K562 (cell line): Measurements from ENCODE around the gene RERE. TPM values are rescaled to one million over a fixed set of nuclear protein-coding genes. Genes with fewer than 3 reads are reported as not detected.
A peak's percentile ranks its signal among the peaks of the same experiment; 100 is the strongest.

Experiments
- POLR2G ChIP-seq: fragments of 200-400 bp; formaldehyde crosslinking; IDR thresholded peaks from 2 replicates; pipeline ENCODE4 v1.6.1; 2017; ENCODE audit warnings: low read depth, mild to moderate bottlenecking, antibody characterized with exemption, low read length, moderate library complexity
- TEAD1 ChIP-seq, 2 experiments: fragments of 450-650 bp in 1 of 2; sonication (generic) in 1 of 2; formaldehyde crosslinking; IDR thresholded peaks; 2 replicates each; pipeline versions ENCODE4 v1.4.0 to v1.8.0; 2020 to 2022; ENCODE audit warnings: mild to moderate bottlenecking in 2 of 2, missing genetic modification reagents in 1 of 2
- XRCC5 ChIP-seq: fragments of 200-400 bp; formaldehyde crosslinking; IDR thresholded peaks from 2 replicates; pipeline ENCODE4 v1.6.1; 2017; ENCODE audit warnings: low read depth, mild to moderate bottlenecking, low read length
- ZNF384 ChIP-seq: IDR thresholded peaks from 2 replicates; pipeline ENCODE4 v1.6.1; 2012; ENCODE audit warnings: low read depth, low read length, improper control_type of control experiment
- ZNF766 ChIP-seq: fragments of 200-800 bp; sonication (Bioruptor generic); conservative IDR thresholded peaks from 2 replicates; pipeline ENCODE4 v1.6.1; 2016; ENCODE audit warnings: missing genetic modification characterization, missing compliant biosample characterization
- polyA plus RNA-seq, 8 experiments: library from polyadenylated mRNA; depleted of rRNA in 4 of 8; stranded (reverse) in 5 of 8; unstranded in 3 of 8; fragments of >200 nt; fragmentation: Nextera tagmentation in 2 of 8; fragmentation: Illumina TruSeq in 1 of 8; extraction: Ambion mirVana in 2 of 8; extraction: Trizol in 1 of 8; gene quantifications; 2 replicates each; pipeline versions ENCODE4 v1.2.1 to v1.2.3, GENCODE V29; 2011 to 2014; ENCODE audit warnings: inconsistent platforms in 1 of 8, missing spikeins in 1 of 8
- total RNA-seq, 7 experiments: library from RNA; depleted of rRNA in 6 of 7; stranded (reverse); fragments of >200 nt in 6 of 7; fragmentation: Illumina TruSeq in 2 of 7; extraction: Trizol in 2 of 7; gene quantifications; 2 replicates each; pipeline versions ENCODE4 v1.2.1 to v1.2.3, GENCODE V29; 2011 to 2021; ENCODE audit warnings: low replicate concordance in 1 of 7
- TF ChIP-seq, protein P1 (sequence below): fragments of 250-450 bp; sonication (Bioruptor Pico); IDR thresholded peaks from 2 replicates; pipeline ENCODE4 v1.5.0; 2020; ENCODE audit warnings: mild to moderate bottlenecking, borderline replicate concordance
- TF ChIP-seq, protein P2 (sequence below): fragments of 450-650 bp; formaldehyde crosslinking; IDR thresholded peaks from 2 replicates; pipeline ENCODE4 v1.4.0; 2020; ENCODE audit warnings: mild to moderate bottlenecking, moderate library complexity
- TF ChIP-seq, protein P3 (sequence below), 3 experiments: IDR thresholded peaks in 2 of 3; conservative IDR thresholded peaks in 1 of 3; 2 replicates each; pipeline ENCODE4 v1.5.1; 2011 to 2012; ENCODE audit warnings: low read length in 3 of 3, mild to moderate bottlenecking in 3 of 3, control low read depth in 2 of 3, improper control_type of control experiment in 1 of 3, inconsistent platforms in 1 of 3, low read depth in 1 of 3, mixed read lengths in 1 of 3, moderate library complexity in 1 of 3; ENCODE audit not compliant: insufficient read depth in 2 of 3

RERE gene
- total and polyA plus RNA-seq, 9 of the 15 experiments (the other 6 are each of a cell fraction or from before 2014, with no cell fraction given): 3.0 to 51.5 (median 13.4) TPM

DNA sequence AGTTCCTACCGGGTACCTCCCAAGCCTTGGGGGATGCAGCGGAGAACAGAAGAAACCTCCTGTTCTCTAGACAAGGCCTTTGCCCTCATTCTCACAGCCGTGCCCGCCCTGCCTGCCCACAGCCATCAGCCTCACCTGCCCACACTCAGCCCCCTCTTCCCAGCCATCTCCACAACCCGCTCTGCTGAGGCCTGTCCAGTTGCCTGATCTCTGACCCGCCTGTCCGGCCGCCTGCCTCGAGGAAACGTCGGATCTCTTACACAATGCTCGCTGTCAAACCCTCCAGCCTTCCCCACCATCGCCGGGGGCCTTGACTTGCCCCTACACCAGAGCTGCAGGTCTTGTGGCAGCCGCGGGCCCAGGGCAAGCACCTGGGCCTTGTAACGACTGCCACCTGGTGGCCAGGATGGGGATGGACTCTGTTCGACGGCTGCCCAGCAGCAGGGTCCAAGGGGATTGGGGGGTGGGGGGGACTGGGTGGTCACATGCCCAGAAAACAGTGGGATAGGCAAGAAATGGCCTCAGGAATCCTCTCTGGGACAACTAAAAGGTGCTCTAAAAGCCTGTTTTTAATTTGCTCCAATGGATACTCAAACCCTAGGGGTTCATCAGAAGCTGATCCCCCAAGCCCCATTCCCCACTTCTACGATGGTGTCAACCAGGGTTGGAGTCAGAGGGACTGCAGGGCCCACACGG lies 468.5 kb downstream of the RERE start (continued):
- TF ChIP-seq, protein P1, sequence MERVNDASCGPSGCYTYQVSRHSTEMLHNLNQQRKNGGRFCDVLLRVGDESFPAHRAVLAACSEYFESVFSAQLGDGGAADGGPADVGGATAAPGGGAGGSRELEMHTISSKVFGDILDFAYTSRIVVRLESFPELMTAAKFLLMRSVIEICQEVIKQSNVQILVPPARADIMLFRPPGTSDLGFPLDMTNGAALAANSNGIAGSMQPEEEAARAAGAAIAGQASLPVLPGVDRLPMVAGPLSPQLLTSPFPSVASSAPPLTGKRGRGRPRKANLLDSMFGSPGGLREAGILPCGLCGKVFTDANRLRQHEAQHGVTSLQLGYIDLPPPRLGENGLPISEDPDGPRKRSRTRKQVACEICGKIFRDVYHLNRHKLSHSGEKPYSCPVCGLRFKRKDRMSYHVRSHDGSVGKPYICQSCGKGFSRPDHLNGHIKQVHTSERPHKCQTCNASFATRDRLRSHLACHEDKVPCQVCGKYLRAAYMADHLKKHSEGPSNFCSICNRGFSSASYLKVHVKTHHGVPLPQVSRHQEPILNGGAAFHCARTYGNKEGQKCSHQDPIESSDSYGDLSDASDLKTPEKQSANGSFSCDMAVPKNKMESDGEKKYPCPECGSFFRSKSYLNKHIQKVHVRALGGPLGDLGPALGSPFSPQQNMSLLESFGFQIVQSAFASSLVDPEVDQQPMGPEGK: no peak
- no peak for TF ChIP-seq ZNF766 (CRISPR knock-in tag)
- TF ChIP-seq POLR2G: peak; percentile 58
- 0 out of 4 replicates have a peak, but pooled peaks of 1 of the 2 experiments have one; percentile 51 for TF ChIP-seq TEAD1 (CRISPR knock-in tag; IDR thresholded peaks at IDR 0.05)
- TF ChIP-seq, protein P2, sequence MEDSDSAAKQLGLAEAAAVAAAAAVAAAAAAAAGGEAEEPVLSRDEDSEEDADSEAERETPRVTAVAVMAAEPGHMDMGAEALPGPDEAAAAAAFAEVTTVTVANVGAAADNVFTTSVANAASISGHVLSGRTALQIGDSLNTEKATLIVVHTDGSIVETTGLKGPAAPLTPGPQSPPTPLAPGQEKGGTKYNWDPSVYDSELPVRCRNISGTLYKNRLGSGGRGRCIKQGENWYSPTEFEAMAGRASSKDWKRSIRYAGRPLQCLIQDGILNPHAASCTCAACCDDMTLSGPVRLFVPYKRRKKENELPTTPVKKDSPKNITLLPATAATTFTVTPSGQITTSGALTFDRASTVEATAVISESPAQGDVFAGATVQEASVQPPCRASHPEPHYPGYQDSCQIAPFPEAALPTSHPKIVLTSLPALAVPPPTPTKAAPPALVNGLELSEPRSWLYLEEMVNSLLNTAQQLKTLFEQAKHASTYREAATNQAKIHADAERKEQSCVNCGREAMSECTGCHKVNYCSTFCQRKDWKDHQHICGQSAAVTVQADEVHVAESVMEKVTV (CRISPR knock-in tag): peak; percentile 88
- 0 out of 2 replicates have a peak, but pooled peaks have one; percentile 42 for TF ChIP-seq XRCC5
- TF ChIP-seq, protein P3, sequence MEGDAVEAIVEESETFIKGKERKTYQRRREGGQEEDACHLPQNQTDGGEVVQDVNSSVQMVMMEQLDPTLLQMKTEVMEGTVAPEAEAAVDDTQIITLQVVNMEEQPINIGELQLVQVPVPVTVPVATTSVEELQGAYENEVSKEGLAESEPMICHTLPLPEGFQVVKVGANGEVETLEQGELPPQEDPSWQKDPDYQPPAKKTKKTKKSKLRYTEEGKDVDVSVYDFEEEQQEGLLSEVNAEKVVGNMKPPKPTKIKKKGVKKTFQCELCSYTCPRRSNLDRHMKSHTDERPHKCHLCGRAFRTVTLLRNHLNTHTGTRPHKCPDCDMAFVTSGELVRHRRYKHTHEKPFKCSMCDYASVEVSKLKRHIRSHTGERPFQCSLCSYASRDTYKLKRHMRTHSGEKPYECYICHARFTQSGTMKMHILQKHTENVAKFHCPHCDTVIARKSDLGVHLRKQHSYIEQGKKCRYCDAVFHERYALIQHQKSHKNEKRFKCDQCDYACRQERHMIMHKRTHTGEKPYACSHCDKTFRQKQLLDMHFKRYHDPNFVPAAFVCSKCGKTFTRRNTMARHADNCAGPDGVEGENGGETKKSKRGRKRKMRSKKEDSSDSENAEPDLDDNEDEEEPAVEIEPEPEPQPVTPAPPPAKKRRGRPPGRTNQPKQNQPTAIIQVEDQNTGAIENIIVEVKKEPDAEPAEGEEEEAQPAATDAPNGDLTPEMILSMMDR (IDR thresholded peaks at IDR 0.05 in 2 of 3, conservative IDR thresholded peaks at IDR 0.05 in 1 of 3; ENCODE audit: insufficient read depth in 2 of 3, low read depth in 1 of 3, low read length in 3 of 3): peak; percentile 83 to 93 (median 93)
- TF ChIP-seq ZNF384: 0 out of 2 replicates have a peak, but pooled peaks have one; percentile 23
- TF ChIP-seq, all 486 proteins: peak for 22
